A549 (cell line): ENCODE data around the gene RBMS3. TPM values are rescaled to one million over a fixed set of nuclear protein-coding genes. Genes with fewer than 3 reads are reported as not detected.

Experiments used
- ATAC-seq, 2 experiments: fragments of 200-7000 bp in 1 of 2; fragments of >200 bp in 1 of 2; cut with Nextera tagmentation in 1 of 2; cut with Tn5 transposase in 1 of 2; 3 replicates each; pipeline versions ENCODE4 v1.8.0 to v1.9.1; 2018 to 2020; ENCODE audit warnings: mild to moderate bottlenecking in 1 of 2, moderate library complexity in 1 of 2
- CTCF ChIA-PET: fragments of 300-600 bp; sonication (Branson Sonifier 250); formaldehyde crosslinking; extraction: SDS; loops from one replicate; lab custom pipeline; 2021; ENCODE audit warnings: antibody characterized with exemption, inconsistent platforms; lab: Yijun Ruan, JAX
- POLR2A ChIA-PET: fragments of 350-600 bp; formaldehyde crosslinking; extraction: SDS; loops from one replicate; lab custom pipeline; 2021; ENCODE audit warnings: antibody characterized with exemption, inconsistent platforms; lab: Yijun Ruan, JAX
- DNase-seq, 2 experiments: peaks; one replicate each; pipeline versions ENCODE4 v3.0.0 to v3.0.0-alpha.2; 2011 to 2016; ENCODE audit warnings: low read depth in 1 of 2, low spot score in 1 of 2
- FAIRE-seq: peaks from 2 replicates; lab custom pipeline; 2011; peaks lifted over from hg19 to GRCh38; lab: Jason Lieb, UNC
- H3K27ac ChIP-seq, 2 experiments: fragments of >200 bp; sonication (Bioruptor Twin); formaldehyde crosslinking; 3 replicates each; pipeline ENCODE4 v1.5.1; 2016 to 2017
- H3K4me1 ChIP-seq: fragments of >200 bp; sonication (Bioruptor Twin); formaldehyde crosslinking; 3 replicates; pipeline ENCODE4 v1.6.1; 2016
- H3K4me2 ChIP-seq: fragments of >200 bp; sonication (Bioruptor Twin); formaldehyde crosslinking; 3 replicates; pipeline ENCODE4 v1.6.1; 2016
- H3K4me3 ChIP-seq: fragments of >200 bp; sonication (Bioruptor Twin); formaldehyde crosslinking; 3 replicates; pipeline ENCODE4 v1.5.1; 2016
- H3K9me3 ChIP-seq: fragments of >200 bp; sonication (Bioruptor Twin); formaldehyde crosslinking; 3 replicates; pipeline ENCODE4 v1.6.1; 2016
- CBX8 ChIP-seq: fragments of 200-600 bp; sonication (generic); IDR thresholded peaks from 2 replicates; pipeline ENCODE4 v1.6.1; 2016
- CTCF ChIP-seq: fragments of >200 bp; sonication (Bioruptor Twin); formaldehyde crosslinking; IDR thresholded peaks from 3 replicates; pipeline ENCODE4 v1.5.1; 2016
- EHMT2 ChIP-seq: fragments of 200-600 bp; sonication (generic); IDR thresholded peaks from 2 replicates; pipeline ENCODE4 v1.6.1; 2016; ENCODE audit warnings: antibody characterized with exemption, low read depth, mild to moderate bottlenecking, moderate library complexity
- ELK1 ChIP-seq: fragments of 150-350 bp; IDR thresholded peaks from 2 replicates; pipeline ENCODE4 v1.6.1; 2014; ENCODE audit warnings: low read depth, mild to moderate bottlenecking, low read length
- GATA3 ChIP-seq: IDR thresholded peaks from 2 replicates; pipeline ENCODE4 v1.6.1; 2012; ENCODE audit warnings: borderline replicate concordance
- JUN ChIP-seq, 2 experiments: fragments of >200 bp; sonication (Bioruptor Twin); formaldehyde crosslinking; IDR thresholded peaks; 2 replicates in 1 of 2; 3 replicates in 1 of 2; pipeline ENCODE4 v1.6.1; 2016 to 2017
- MYC ChIP-seq: IDR thresholded peaks from 2 replicates; pipeline ENCODE4 v1.6.1; 2012; ENCODE audit warnings: mild to moderate bottlenecking, inconsistent platforms, low read length, improper control_type of control experiment, borderline replicate concordance
- NFE2L2 ChIP-seq: fragments of 150-350 bp; conservative IDR thresholded peaks from 2 replicates; pipeline ENCODE4 v1.6.1; 2014; ENCODE audit warnings: low read length
- PBX3 ChIP-seq: IDR thresholded peaks from 2 replicates; pipeline ENCODE4 v1.6.1; 2012
- PHF8 ChIP-seq: fragments of 200-600 bp; sonication (generic); IDR thresholded peaks from 2 replicates; pipeline ENCODE4 v1.6.1; 2016; ENCODE audit warnings: low read depth, mild to moderate bottlenecking, antibody characterized with exemption, moderate library complexity, borderline replicate concordance
- RAD21 ChIP-seq, 2 experiments: fragments of >200 bp in 1 of 2; sonication (Bioruptor Twin) in 1 of 2; formaldehyde crosslinking in 1 of 2; IDR thresholded peaks in 1 of 2; conservative IDR thresholded peaks in 1 of 2; 2 replicates in 1 of 2; 3 replicates in 1 of 2; pipeline ENCODE4 v1.6.1; 2012 to 2018; ENCODE audit warnings: inconsistent platforms in 1 of 2
- RCOR1 ChIP-seq: fragments of 150-350 bp; IDR thresholded peaks from 2 replicates; pipeline ENCODE4 v1.6.1; 2014; ENCODE audit warnings: antibody characterized with exemption, low read length, low read depth
- REST ChIP-seq: fragments of 200-600 bp; sonication (generic); IDR thresholded peaks from 2 replicates; pipeline ENCODE4 v1.6.1; 2016; ENCODE audit warnings: antibody characterized with exemption, mild to moderate bottlenecking, moderate library complexity
- SMC3 ChIP-seq: fragments of >200 bp; sonication (Bioruptor Twin); formaldehyde crosslinking; IDR thresholded peaks from 3 replicates; pipeline ENCODE4 v1.6.1; 2018; ENCODE audit warnings: inconsistent platforms
- ZFP36 ChIP-seq: fragments of 450-650 bp; IDR thresholded peaks from 2 replicates; pipeline ENCODE4 v1.6.1; 2014; ENCODE audit warnings: borderline replicate concordance; ENCODE audit not compliant: partially characterized antibody
- ZSCAN20 ChIP-seq: fragments of 250-450 bp; sonication (Bioruptor Pico); IDR thresholded peaks from 2 replicates; pipeline ENCODE4 v1.8.0; 2022; ENCODE audit warnings: mild to moderate bottlenecking, moderate library complexity
- WGBS: methylation state at CpG from one replicate; pipeline ENCODE4 v1.1.6; 2017; ENCODE audit errors: missing lambda C conversion rate; 5-methylcytosine and 5-hydroxymethylcytosine counted together
- polyA plus RNA-seq, 4 experiments: library from polyadenylated mRNA; depleted of rRNA in 3 of 4; stranded (reverse); fragments of >200 nt; fragmentation: RNase III in 1 of 4; extraction: RNeasy Plus Mini Kit Qiagen cat#74134 plus additional on column Dnase treatment in 1 of 4; gene quantifications; 2 replicates in 3 of 4; 3 replicates in 1 of 4; pipeline ENCODE4 v1.2.3, GENCODE V29; 2011 to 2017

Gene RBMS3
- polyA plus RNA-seq, 2 of the 4 experiments (the other 2 are of a cell fraction), result 0.92 to 4.1 TPM

- no peak for TF ChIP-seq ZSCAN20 (CRISPR knock-in tag)
- TF ChIP-seq RAD21 (conservative IDR thresholded peaks at IDR 0.05 in 1 of 2, IDR thresholded peaks at IDR 0.05 in 1 of 2), result no peak
- TF ChIP-seq MYC, result no peak
- no peak for TF ChIP-seq PHF8
Observed at GRCh38 chr3:29747991-29748390, 467.1 kb downstream of the RBMS3 start (continued).

GRCh38 chr3:29751647-29752314 is 470.9 kb downstream of the RBMS3 start:
- no peak for FAIRE-seq
- H3K4me2 ChIP-seq, result no peak overlapping the region

GRCh38 chr3:29754346-29754745 is 473.5 kb downstream of the RBMS3 start:
- Histone ChIP-seq H3K4me1 (peaks cover 12% of the 10 kb centered on the region; the same call in 2 of the 3 replicates), H3K4me3 (no peak overlapping the region), H3K4me2 (no peak overlapping the region), H3K9me3 (no peaks in the 10 kb centered on the region), H3K27ac (no peak overlapping the region)
- DNase-seq, result no peak
- ChIA-PET CTCF (interaction anchor here (0.8 to 2.0 kb wide), 3 partner anchors 10 to 838 kb away, joined by 3 to 9 read pairs (median 4); no protein-coding TSS in a partner anchor), POLR2A (no interaction called here)
- FAIRE-seq, result no peak
- TF ChIP-seq GATA3, result no peak
- TF ChIP-seq SMC3, result no peak
- no peak for TF ChIP-seq PBX3
- TF ChIP-seq CBX8, result no peak
- TF ChIP-seq ELK1, result no peak
- no peak for TF ChIP-seq RCOR1
- no peak for TF ChIP-seq ZFP36
- TF ChIP-seq PHF8, result no peak
- no peak for ATAC-seq
- 90% methylated on average over 1 of the region's 1 CpG for WGBS

More at GRCh38 chr3:29751647-29752314, 470.9 kb downstream of the RBMS3 start:
- no peak overlapping the region; a peak in 1 of 6 replicates for H3K27ac ChIP-seq
- no peak for DNase-seq
- no peak for TF ChIP-seq NFE2L2
- TF ChIP-seq CTCF, result no peak
- TF ChIP-seq RAD21 (conservative IDR thresholded peaks at IDR 0.05 in 1 of 2, IDR thresholded peaks at IDR 0.05 in 1 of 2), result no peak
- no peak for ATAC-seq
- H3K4me3 ChIP-seq, result no peak overlapping the region
- no peaks in the 10 kb centered on the region for H3K9me3 ChIP-seq
- 88% methylated on average over 8 of the region's 9 CpGs for WGBS
- ChIA-PET CTCF (interaction anchor here (0.9 kb wide), 1 partner anchor 10 kb away, joined by 3 read pairs; no protein-coding TSS in a partner anchor), POLR2A (no interaction called here)
- no peaks in the 10 kb centered on the region for H3K4me1 ChIP-seq

GRCh38 chr3:29755416-29755815 is 474.5 kb downstream of the RBMS3 start:
- WGBS, result 59% methylated on average over 1 of the region's 1 CpG
- DNase-seq (no peak), FAIRE-seq (no peak)
- H3K4me1 ChIP-seq, result peaks cover 19% of the 10 kb centered on the region; the same call in 2 of the 3 replicates
- POLR2A ChIA-PET, result no interaction called here
- TF ChIP-seq RCOR1, result no peak
- TF ChIP-seq PBX3, result no peak
- TF ChIP-seq EHMT2, result no peak
- no peak for TF ChIP-seq REST
- no peak for TF ChIP-seq JUN (IDR thresholded peaks at IDR 0.05)
- TF ChIP-seq, all 56 proteins: peak for 0
- no peak for ATAC-seq
- no peak overlapping the region for H3K27ac ChIP-seq
- no peak overlapping the region for H3K4me2 ChIP-seq
- CTCF ChIA-PET, result interaction anchor here (0.5 to 0.6 kb wide), 2 partner anchors 35 to 596 kb away, joined by 3 read pairs; no protein-coding TSS in a partner anchor
- H3K4me3 ChIP-seq, result no peak overlapping the region
- no peaks in the 10 kb centered on the region for H3K9me3 ChIP-seq
